ENCODE results near the gene ANKRD31.

Gene ANKRD31

DNA sequence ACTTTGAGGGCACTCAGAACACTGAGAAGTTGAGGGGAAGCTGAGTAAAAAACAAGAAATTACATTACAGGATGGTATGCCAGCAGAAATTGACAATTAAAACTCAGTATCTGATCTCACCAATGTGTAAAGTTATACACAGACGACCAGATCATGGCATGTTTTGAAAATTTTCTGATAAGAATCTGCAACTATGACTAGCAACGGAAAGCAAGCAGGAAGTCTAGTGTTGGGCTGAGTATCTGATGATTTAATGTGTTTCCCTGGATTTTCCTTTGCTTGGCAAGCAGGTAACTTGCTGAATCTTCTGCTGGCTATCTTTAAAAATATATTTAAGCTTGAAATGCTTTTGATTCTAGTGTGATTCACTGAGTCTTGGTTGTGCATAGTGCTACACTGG is 179.1 kb downstream of the ANKRD31 start:
- no peak for DNase-seq (ENCODE audit: low read depth in 2 of 2)

DNA sequence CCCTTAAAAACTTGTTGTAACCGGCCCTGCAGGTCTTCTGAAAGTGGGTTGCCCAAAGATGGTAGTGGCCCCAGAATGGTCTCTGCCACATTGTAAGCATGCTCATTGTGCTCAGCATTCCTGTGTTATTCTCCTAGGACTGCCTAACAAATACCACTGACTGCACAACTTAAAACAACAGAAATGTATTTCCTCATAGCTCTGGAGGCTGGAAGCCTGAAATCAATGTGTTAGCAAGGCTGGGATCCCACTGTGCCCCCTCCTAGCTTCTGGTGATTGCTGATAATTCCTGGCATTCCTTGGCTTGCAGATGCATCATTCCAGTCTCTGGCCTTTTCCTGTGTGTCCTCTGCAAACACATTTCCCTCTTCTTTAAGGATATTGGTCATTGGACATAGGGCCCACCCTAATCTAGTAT is 180.9 kb downstream of the ANKRD31 start:
- DNase-seq (ENCODE audit: low read depth in 2 of 2): no peak

DNA sequence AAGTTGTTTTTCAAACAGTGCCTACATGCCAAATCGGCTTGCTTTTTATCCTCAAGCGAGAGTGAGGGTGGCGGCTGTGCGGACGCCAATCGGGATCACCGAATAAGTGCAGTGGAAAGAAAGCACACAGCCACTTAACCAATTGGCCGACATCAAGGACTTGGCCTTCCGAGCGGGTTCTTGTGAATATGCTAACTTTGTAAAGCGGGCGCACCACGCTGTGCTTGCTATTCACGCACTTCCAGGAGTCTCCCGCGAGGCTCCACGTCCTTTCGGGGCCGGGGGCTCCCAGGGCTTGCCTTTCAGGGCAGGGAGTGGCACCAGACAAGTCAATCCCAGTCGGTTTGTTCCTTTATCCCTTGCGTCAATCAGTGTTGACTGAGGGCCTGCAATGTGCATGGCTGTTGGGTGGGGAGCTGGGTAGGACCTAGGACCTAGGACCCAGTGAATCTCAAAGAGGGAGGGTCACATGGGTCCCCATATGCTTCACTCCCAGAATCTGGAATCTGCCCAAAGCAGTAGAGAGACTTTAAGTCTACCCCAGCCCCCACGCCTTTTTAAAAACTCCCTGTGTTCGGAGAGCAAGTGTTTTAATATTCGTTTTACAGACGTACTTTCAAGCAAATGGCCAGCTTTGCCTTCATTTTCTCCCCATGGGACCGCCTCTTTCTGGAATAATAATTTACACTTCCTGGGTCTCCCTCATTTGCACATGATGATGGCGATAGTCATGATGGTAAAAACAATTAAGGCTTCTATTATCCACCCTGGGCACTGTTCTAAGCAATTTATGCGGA is 182.3 kb downstream of the ANKRD31 start:
- no peak for DNase-seq (ENCODE audit: low read depth in 2 of 2)

DNA sequence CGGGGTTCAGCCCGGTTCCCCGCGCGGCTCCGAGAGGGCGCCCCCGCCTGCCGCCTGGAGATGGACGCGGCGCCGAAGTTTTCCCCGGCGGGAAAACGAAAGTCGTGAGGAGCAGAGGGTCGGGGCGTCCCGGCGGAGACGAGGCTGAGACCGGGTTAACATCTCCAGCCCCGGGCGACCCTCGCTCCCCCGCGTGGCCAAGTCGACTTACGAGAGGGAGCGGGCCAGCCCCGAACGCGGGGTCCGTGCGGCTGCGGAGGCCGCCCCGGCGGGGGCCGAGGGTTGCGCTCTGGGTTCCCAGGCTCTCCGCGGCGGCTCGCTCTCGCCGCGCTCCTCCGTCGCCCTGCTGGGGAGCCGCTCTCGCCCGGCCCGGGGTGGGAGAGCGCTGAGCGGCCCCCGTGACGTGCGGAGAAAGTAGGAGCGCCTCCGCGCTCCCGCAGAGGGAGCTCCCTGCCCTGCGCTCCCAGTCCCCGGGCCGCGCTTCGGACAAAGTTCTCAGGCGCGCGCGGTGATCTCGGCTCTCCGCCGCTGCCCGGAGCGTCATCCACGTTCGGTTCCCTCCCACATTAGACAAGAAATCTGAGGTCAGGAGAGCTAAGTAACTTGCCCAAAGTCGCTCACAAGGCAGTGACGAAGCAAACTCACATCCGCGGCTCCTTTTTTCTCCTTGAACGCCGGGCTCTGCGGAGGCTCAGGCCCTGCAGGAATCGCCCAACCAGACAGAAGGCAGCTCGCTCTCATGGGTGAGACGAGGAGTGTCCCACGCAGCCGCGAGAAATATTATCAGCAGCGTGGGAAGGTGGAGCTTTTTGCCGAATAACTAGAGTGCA is 183.2 kb downstream of the ANKRD31 start:
- DNase-seq (ENCODE audit: low read depth in 2 of 2): no peak

DNA sequence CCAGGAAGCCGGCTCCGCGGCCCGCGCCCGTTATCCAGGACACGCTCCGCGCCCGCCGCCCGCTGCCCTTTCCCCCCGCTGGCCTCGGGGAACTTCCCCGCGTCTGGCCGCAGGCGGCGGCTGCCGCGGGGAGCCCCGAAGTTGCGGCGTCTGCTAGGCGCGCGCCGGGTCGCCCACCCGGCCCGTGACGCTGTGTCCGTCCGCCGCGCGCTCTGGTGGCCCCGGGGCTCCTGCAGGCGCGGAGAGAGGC is 183.7 kb downstream of the ANKRD31 start:
- no peak for DNase-seq (ENCODE audit: low read depth in 2 of 2)

DNA sequence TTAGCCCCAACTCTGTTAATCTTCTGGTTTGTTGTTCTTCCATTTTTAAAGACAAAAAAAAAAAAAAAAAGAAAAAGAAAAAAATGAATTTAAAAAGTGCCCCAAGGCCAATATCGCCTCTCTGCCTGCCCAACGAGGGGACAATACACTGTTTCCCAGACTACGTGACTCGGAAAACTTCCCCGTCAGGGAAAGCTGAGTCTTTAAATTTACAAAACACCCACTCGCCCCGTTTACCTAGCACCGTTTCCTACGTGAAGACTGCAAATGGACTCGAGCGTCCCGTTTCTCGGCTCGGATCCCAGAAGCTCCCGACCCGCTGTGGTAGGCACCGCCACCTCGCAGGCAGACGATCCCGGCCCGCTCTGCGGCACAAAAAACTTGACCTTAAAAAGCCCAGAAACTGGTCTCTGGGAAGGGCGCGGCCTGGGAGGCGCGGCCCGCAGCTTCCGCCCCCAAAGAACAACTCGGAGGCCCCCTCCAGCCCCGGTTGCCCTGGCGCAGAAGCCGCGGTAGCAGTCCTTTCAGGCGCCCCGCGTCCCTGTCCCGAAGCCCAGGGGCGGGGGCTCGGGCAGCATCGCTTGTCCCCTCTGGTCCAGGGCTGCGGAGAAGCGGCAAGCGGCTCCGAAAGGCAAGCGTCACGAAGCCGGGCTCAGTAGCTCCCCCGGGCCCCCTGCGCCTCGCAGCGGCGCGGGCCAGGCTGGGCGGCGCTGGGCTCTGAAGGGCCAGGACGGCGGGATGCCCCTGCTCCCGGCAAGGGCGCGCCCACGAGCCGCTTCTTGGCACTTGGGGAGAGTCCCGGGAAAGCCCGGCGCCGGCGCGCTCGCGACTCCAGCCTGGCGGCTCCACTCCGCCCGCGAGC is 184.3 kb downstream of the ANKRD31 start, which contains the start of gene GCNT4:
TSS of gene GCNT4 (minus strand) at position 367 of the 862 bp plus-strand sequence. CDS start 22,521 bp downstream, outside the sequence.
- DNase-seq (ENCODE audit: low read depth in 2 of 2): no peak

DNA sequence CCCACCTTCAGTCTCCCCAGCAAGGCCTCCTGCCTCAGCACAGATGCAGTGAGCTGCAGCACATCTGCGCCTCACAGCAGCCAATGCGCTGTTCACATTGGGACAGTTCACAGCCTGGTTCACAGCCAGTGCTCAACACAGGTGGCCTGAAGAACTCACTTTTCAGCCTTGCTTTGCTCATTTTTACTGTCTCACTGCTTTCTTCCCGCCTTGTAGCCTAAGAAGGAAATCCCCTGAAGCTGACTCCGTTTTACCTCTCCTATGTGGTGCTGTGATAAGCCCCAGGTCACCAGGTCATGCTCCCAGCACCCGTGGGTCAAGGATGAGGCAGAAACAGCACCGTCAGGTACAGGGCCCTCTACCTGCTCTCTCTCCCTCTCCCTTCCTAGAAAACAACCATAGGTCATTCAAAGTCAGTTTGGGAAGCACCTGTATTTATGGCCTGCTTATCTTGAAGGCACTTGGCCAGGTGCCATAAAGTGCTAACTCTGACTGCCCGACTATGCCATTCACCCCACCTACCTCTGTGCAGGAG is 185.4 kb downstream of the ANKRD31 start:
- DNase-seq (ENCODE audit: low read depth in 2 of 2): no peak

DNA sequence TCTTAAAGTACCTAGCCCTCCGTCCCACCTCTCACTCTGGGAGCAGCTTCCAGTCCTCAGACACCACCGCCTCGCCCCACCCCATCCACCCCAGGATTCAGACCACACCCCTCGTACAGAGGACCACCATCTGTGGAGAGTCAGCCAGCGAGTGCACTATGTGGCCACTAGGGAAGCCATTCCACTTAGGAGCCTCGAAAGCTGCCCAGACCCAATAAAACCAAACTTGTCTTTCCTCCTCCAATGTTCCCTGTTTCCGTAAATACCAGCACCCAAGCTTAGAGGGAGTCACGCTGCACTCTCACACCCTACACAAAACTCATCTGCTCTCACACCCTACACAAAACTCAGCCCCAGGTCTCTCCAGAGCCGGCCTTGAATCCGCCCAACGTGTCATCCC is 186.3 kb downstream of the ANKRD31 start:
- no peak for DNase-seq (ENCODE audit: low read depth in 2 of 2)

DNA sequence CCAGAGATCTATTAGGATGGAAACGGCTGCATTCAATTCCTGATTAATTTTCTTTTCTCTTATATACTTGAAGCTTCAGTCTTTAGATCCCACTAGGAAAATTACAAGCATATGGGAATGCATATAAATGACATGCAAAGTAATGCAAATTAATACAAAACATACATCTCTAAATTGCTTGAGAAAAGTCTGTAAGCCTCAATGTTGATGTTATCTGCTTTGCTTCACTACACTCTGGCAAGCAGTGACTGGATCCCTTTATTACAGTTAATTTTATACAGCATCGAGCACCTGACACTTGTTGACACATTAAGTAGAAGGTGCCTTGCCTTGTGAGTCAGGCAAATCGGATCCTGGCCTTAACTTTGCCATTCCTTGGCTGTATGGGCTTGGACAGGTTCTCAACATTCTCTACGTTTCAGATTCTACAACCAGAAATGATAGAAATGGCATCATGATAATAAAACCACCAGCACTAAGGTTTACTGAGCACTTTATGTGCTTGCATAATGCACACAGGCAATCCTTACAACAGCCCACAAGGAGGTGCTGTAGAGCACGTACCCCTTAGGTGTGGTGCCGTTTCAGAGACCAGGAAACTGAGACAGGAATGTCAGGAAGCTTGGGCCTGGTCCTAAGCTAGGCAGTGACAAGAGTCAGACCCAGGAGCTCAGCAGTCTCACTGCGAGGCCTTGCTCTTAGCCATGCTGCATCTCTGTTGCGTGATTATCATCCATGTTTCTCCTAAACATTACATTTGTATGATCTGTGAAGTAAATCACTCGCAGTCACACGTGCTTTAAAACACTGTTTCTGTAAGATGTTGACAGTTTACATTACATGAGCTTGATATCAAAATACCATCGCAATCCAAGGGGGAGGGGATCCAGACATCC is 187.0 kb downstream of the ANKRD31 start:
- no peak for DNase-seq (ENCODE audit: low read depth in 2 of 2)

DNA sequence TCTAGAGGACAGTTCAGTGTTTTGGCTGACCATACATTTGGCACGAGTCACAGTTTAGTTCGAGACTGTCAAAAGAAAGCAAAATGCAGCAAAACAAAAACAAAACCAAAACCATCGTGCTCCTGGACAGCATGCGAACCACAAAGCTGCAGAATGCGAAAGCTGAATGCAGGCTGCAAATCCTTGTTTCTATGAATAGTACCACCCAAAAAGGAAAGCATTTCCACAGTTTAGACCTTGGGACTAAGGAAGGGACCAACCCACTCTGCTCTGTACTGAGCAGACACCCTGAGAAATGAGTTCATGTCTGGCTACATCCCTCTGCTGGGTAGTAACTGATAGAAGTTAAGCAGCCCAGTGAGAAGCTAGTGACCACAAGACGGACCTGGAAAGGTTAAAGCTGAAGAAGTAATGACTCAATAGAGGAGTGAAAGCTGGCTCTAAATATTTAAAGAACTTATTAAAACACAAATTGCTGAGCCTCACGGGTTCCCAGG is 188.2 kb downstream of the ANKRD31 start:
- DNase-seq (ENCODE audit: low read depth in 2 of 2): no peak

DNA sequence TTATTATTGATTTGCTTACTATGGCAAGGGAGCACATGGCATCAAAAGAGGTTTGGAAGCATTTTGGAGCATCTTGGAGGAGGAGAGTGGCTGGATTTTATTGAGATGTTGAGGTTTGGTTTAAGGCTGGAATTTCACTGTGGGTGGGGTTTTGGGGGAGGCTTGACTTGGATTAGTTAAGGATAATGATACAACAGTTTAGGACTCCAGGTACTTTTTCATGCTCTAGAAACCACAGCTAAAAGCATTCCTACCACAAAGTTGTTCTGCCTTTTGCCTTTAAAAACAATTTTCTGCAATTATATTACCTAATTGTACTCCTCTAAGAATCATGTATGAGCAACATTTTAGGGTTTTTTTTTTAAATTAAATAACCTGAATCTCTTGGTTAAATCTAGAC is 189.3 kb downstream of the ANKRD31 start:
- no peak for DNase-seq (ENCODE audit: low read depth in 2 of 2)

DNA sequence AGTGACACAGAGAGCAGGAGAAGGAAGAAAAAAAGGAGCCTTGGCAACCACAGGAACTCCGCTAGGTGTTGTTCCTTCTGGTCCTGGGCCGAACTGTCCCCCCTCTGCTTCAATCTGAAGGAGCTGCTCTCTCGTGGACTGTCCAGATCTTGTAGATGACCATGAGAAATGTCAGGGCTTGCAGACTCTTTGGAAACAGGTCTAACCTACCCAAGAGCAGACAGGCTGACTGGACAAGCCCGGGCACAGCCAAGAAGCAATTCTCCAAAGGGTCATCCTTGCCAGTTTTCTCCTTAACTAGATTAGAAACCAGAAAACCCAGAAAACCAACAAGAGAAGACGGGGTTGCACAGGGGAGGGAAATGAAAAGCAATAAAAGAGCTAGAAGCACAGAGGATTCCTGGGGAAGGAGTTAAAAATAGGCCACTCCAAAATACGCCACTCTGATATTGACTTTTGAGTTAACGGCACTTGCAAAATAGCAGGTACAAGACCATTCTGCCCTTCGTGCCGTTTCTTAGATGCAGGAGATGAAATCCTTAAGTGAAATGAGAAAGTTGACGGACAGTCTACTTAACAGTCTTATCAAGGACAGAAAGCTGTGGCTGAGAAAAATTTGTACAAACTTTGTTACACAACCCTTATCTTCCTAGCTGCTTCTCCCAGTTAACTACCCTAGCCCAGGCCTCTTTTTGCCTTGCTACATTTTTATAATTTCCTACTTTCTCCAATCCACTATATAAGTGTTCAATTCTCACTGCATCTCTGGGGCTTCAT is 190.1 kb downstream of the ANKRD31 start:
- no peak for DNase-seq (ENCODE audit: low read depth in 2 of 2)

DNA sequence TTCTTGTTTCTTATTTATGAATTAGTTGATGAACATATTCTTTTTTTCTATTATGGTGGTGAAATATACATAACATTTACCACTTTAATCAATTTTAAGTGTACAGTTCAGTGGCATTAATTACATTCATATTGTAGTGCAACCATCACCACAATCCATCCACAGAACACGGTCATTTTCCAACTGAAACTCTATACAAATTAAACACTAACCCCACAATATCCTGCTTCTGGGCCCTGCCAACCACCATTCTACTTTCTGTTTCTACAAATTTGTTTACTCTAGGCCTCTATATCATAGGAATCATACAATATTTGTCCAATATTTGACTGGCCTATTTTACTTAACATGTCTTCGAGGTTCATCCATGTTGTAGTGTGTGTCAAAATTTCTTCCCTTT is 191.6 kb downstream of the ANKRD31 start:
- no peak for DNase-seq (ENCODE audit: low read depth in 2 of 2)

DNA sequence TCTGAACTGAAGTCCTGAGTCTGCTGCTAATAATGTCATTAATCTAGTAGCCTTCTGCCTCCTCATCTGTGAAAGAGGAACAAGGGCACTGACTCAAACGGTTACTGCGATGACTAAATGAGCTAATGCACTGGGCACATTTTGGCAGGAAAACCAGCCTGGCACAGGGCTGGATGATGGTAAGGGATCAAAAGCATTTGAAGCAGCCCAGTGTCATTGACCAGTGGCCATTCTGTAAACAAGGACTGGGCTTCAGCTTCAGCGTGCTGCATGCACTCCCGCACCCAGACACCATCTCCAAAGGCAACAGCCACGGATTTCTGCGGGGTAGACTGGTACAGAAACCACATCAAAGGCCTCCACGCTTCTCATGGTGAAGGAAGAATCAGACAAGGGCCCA is 192.3 kb downstream of the ANKRD31 start:
- no peak for DNase-seq (ENCODE audit: low read depth in 2 of 2)

DNA sequence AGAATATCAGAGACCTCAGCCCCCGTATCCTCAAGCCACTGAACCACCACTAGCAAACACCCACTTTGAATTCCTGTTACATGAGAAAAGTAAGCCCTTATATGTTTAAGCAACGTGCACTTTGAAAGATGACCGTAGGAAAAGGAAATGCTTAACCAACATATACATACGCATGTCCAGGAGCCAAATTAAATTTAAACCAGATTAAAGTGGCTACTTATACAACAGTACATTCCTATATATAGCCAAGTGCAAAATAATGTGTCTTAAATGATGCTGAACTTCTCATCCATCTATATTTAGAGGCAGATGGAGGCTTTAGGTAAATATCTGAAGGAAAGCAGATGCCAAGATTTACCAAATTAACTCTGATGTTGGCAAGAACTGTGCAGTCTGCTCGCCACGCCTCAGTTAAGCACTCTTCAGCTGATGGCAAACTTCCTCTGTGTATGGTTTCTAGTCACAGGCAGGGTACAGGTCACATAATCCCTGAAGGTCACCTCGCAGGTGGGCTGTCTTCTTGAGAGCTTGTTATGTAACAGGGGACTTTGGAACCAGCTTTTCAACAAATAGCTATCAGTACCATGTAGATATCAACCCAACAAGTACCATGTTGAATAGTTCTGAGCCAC is 192.9 kb downstream of the ANKRD31 start:
- no peak for DNase-seq (ENCODE audit: low read depth in 2 of 2)

DNA sequence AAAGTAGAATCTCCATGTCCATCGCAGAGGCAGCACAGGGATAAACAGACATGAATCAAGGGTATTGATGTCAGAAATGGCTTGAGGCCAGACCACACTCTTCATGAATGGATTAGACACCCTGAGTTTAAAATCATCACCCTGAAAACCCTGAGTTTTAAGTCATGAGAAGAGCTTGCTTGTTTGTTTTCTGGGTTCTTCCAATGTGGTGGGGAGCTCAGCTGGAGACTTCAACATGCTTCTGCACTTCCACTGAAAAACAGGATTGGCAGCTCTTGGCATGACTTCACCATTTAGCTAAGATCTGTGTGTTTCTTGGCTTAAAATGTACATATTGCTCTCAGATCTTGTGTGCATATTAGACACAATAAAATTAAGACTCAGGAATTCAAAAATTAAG is 194.2 kb downstream of the ANKRD31 start:
- no peak for DNase-seq (ENCODE audit: low read depth in 2 of 2)

DNA sequence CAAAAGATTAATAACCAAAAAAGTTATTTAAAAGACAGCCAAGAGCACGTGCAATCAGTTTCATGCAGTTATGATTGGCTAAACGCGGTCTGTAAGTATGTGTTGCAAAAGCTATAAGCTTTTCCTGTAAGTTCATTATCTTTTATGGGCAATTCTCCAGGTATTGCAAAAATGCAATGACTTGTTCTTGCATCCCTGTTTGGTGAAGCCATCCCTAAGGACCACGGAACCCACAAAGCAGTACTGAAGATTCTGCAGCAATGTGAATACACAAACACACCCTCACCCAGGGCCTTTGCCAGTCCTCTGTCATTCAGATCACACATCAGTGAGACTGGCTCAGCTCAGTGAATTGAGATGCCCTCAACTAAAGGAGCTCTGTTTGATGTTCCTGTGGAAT is 195.7 kb downstream of the ANKRD31 start:
- no peak for DNase-seq (ENCODE audit: low read depth in 2 of 2)

DNA sequence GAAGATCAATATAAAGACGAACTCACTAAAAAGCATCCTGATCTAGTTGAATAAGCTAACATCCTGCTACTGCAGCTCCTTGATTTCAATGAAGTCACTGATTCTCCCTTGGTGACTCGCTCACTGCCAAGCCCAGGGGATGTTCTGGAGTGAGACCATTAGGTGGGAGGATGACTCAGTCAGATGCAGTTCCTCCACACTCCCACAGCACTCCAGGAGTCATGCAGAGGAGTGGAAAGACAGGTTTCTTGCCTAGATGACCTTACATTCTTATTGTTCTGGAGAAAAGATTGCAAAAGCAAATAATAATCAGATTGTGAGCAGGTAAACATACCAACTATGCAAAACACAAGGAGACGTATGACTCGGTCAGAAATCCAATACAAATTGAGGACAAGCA is 199.6 kb downstream of the ANKRD31 start:
- no peak for DNase-seq (ENCODE audit: low read depth in 2 of 2)

DNA sequence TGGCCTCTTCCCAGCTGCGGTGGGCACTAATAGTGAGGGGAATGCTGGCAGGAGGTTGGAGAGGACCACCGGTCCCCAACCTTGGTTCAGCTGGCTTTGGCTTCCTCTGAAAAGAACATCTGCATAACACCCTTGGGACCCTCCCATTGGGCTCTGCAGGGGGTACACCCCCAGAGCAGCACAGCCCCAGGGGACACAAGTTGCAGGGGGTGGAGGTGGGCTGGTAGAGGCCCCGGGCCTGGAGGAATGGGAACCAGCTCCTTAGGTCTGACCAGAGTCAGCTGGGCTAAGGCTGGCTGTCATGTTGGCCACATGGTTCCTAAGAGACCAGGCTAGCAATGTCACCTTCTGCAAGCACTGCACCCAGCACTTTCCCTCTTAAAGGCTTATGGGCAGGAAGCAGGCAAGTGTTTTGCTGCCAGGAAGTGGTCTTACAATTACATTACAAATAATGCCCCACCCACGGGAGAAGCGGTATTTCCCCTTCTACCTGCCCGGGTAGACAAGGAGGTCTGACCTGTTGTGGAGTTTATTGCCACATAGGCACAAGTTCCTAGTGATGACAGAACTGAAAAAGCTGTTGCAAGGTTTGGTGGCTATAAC is 202.4 kb downstream of the ANKRD31 start:
- no peak for DNase-seq (ENCODE audit: low read depth in 2 of 2)
